Measurements from ENCODE around the gene AKAP6.
A peak's percentile ranks its signal among the peaks of the same experiment; 100 is the strongest.

The AKAP6 gene

GRCh38 chr14:32669391-32669790, 340.3 kb downstream of the AKAP6 start:
- Histone ChIP-seq H3K4me3 (ENCODE audit: low read length) (no peak overlapping the region), H3K36me3 (ENCODE audit: insufficient read depth, low read length) (no peaks in the 10 kb centered on the region), H3K9ac (ENCODE audit: low read depth, low read length) (no peak overlapping the region), H3K4me2 (ENCODE audit: low read length) (no peak overlapping the region), H3K9me3 (replicated peaks; ENCODE audit: low read length) (no peaks in the 10 kb centered on the region), H3K4me1 (ENCODE audit: control insufficient read depth, insufficient read depth, low read length) (peaks cover 6% of the 10 kb centered on the region), H3K27me3 (ENCODE audit: control insufficient read depth, insufficient read depth, low read length) (no peaks in the 10 kb centered on the region)

GRCh38 chr14:32675433-32675832, 346.3 kb downstream of the AKAP6 start:
- Histone ChIP-seq H3K36me3 (ENCODE audit: insufficient read depth, low read length) (no peaks in the 10 kb centered on the region), H3K9ac (ENCODE audit: low read depth, low read length) (no peak overlapping the region), H3K4me2 (ENCODE audit: low read length) (no peak overlapping the region), H3K27me3 (ENCODE audit: control insufficient read depth, insufficient read depth, low read length) (no peaks in the 10 kb centered on the region), H3K9me3 (replicated peaks; ENCODE audit: low read length) (no peaks in the 10 kb centered on the region), H3K4me1 (ENCODE audit: control insufficient read depth, insufficient read depth, low read length) (no peaks in the 10 kb centered on the region), H3K4me3 (ENCODE audit: low read length) (no peak overlapping the region)

GRCh38 chr14:32677129-32677780, 348.2 kb downstream of the AKAP6 start:
- H3K36me3 ChIP-seq (ENCODE audit: insufficient read depth, low read length): no peaks in the 10 kb centered on the region
- H3K9me3 ChIP-seq (replicated peaks; ENCODE audit: low read length): no peaks in the 10 kb centered on the region
- H3K9ac ChIP-seq (ENCODE audit: low read depth, low read length): no peak overlapping the region
- H3K4me2 ChIP-seq (ENCODE audit: low read length): no peak overlapping the region
- no peak overlapping the region for H3K4me3 ChIP-seq (ENCODE audit: low read length)
- peaks cover under 1% of the 10 kb centered on the region for H3K27me3 ChIP-seq (ENCODE audit: control insufficient read depth, insufficient read depth, low read length)
- no peaks in the 10 kb centered on the region for H3K4me1 ChIP-seq (ENCODE audit: control insufficient read depth, insufficient read depth, low read length)

- H3K4me2 ChIP-seq (ENCODE audit: low read length): no peak overlapping the region
- H3K4me3 ChIP-seq (ENCODE audit: low read length): no peak overlapping the region
- H3K9ac ChIP-seq (ENCODE audit: low read depth, low read length): no peak overlapping the region
- no peaks in the 10 kb centered on the region for H3K36me3 ChIP-seq (ENCODE audit: insufficient read depth, low read length)
- H3K9me3 ChIP-seq (replicated peaks; ENCODE audit: low read length): no peaks in the 10 kb centered on the region
- H3K27me3 ChIP-seq (ENCODE audit: control insufficient read depth, insufficient read depth, low read length): peaks cover 3% of the 10 kb centered on the region
- no peaks in the 10 kb centered on the region for H3K4me1 ChIP-seq (ENCODE audit: control insufficient read depth, insufficient read depth, low read length)
These were observed 349.0 kb downstream of the AKAP6 start for GRCh38 chr14:32678088-32678487.

GRCh38 chr14:32679927-32680612, 351.0 kb downstream of the AKAP6 start:
- H3K9me3 ChIP-seq (replicated peaks; ENCODE audit: low read length): no peaks in the 10 kb centered on the region
- H3K36me3 ChIP-seq (ENCODE audit: insufficient read depth, low read length): no peaks in the 10 kb centered on the region
- no peak overlapping the region for H3K4me3 ChIP-seq (ENCODE audit: low read length)
- H3K4me2 ChIP-seq (ENCODE audit: low read length): no peak overlapping the region
- H3K27me3 ChIP-seq (ENCODE audit: control insufficient read depth, insufficient read depth, low read length): peaks cover 3% of the 10 kb centered on the region
- no peaks in the 10 kb centered on the region for H3K4me1 ChIP-seq (ENCODE audit: control insufficient read depth, insufficient read depth, low read length)
- H3K9ac ChIP-seq (ENCODE audit: low read depth, low read length): no peak overlapping the region

- no peak overlapping the region for H3K9ac ChIP-seq (ENCODE audit: low read depth, low read length)
- H3K36me3 ChIP-seq (ENCODE audit: insufficient read depth, low read length): no peaks in the 10 kb centered on the region
- peaks cover 3% of the 10 kb centered on the region for H3K27me3 ChIP-seq (ENCODE audit: control insufficient read depth, insufficient read depth, low read length)
- H3K4me3 ChIP-seq (ENCODE audit: low read length): no peak overlapping the region
- H3K4me1 ChIP-seq (ENCODE audit: control insufficient read depth, insufficient read depth, low read length): no peaks in the 10 kb centered on the region
- no peaks in the 10 kb centered on the region for H3K9me3 ChIP-seq (replicated peaks; ENCODE audit: low read length)
- H3K4me2 ChIP-seq (ENCODE audit: low read length): no peak overlapping the region
These were observed 352.5 kb downstream of the AKAP6 start for GRCh38 chr14:32681598-32681997.

- Histone ChIP-seq H3K36me3 (ENCODE audit: insufficient read depth, low read length) (no peaks in the 10 kb centered on the region), H3K9ac (ENCODE audit: low read depth, low read length) (no peak overlapping the region), H3K4me1 (ENCODE audit: control insufficient read depth, insufficient read depth, low read length) (no peaks in the 10 kb centered on the region), H3K4me2 (ENCODE audit: low read length) (no peak overlapping the region), H3K9me3 (replicated peaks; ENCODE audit: low read length) (no peaks in the 10 kb centered on the region), H3K27me3 (ENCODE audit: control insufficient read depth, insufficient read depth, low read length) (peaks cover 3% of the 10 kb centered on the region), H3K4me3 (ENCODE audit: low read length) (no peak overlapping the region)
These were observed 353.1 kb downstream of the AKAP6 start for GRCh38 chr14:32682214-32682613.

GRCh38 chr14:32683679-32684078, 354.6 kb downstream of the AKAP6 start:
- H3K4me1 ChIP-seq (ENCODE audit: control insufficient read depth, insufficient read depth, low read length): no peaks in the 10 kb centered on the region
- H3K9me3 ChIP-seq (replicated peaks; ENCODE audit: low read length): no peaks in the 10 kb centered on the region
- H3K27me3 ChIP-seq (ENCODE audit: control insufficient read depth, insufficient read depth, low read length): peaks cover 3% of the 10 kb centered on the region
- no peak overlapping the region for H3K4me3 ChIP-seq (ENCODE audit: low read length)
- no peak overlapping the region for H3K9ac ChIP-seq (ENCODE audit: low read depth, low read length)
- H3K4me2 ChIP-seq (ENCODE audit: low read length): no peak overlapping the region
- no peaks in the 10 kb centered on the region for H3K36me3 ChIP-seq (ENCODE audit: insufficient read depth, low read length)

- H3K36me3 ChIP-seq (ENCODE audit: insufficient read depth, low read length): no peaks in the 10 kb centered on the region
- H3K4me3 ChIP-seq (ENCODE audit: low read length): no peak overlapping the region
- no peak overlapping the region for H3K4me2 ChIP-seq (ENCODE audit: low read length)
- H3K9me3 ChIP-seq (replicated peaks; ENCODE audit: low read length): no peaks in the 10 kb centered on the region
- no peaks in the 10 kb centered on the region for H3K27me3 ChIP-seq (ENCODE audit: control insufficient read depth, insufficient read depth, low read length)
- peaks cover 17% of the 10 kb centered on the region for H3K4me1 ChIP-seq (ENCODE audit: control insufficient read depth, insufficient read depth, low read length)
- H3K9ac ChIP-seq (ENCODE audit: low read depth, low read length): no peak overlapping the region
These were observed 359.8 kb downstream of the AKAP6 start for GRCh38 chr14:32688941-32689340.

GRCh38 chr14:32692441-32692840, 363.3 kb downstream of the AKAP6 start:
- Histone ChIP-seq H3K36me3 (ENCODE audit: insufficient read depth, low read length) (no peaks in the 10 kb centered on the region), H3K9ac (ENCODE audit: low read depth, low read length) (no peak overlapping the region), H3K4me2 (ENCODE audit: low read length) (no peak overlapping the region), H3K9me3 (replicated peaks; ENCODE audit: low read length) (no peaks in the 10 kb centered on the region), H3K27me3 (ENCODE audit: control insufficient read depth, insufficient read depth, low read length) (no peaks in the 10 kb centered on the region), H3K4me3 (ENCODE audit: low read length) (no peak overlapping the region), H3K4me1 (ENCODE audit: control insufficient read depth, insufficient read depth, low read length) (peaks cover 29% of the 10 kb centered on the region)

GRCh38 chr14:32693114-32693513, 364.0 kb downstream of the AKAP6 start:
- peak overlapping the region; percentile 0 for H3K4me2 ChIP-seq (ENCODE audit: low read length)
- H3K9ac ChIP-seq (ENCODE audit: low read depth, low read length): no peak overlapping the region
- no peak overlapping the region for H3K4me3 ChIP-seq (ENCODE audit: low read length)
- no peaks in the 10 kb centered on the region for H3K9me3 ChIP-seq (replicated peaks; ENCODE audit: low read length)
- peaks cover 36% of the 10 kb centered on the region for H3K4me1 ChIP-seq (ENCODE audit: control insufficient read depth, insufficient read depth, low read length)
- H3K36me3 ChIP-seq (ENCODE audit: insufficient read depth, low read length): no peaks in the 10 kb centered on the region
- H3K27me3 ChIP-seq (ENCODE audit: control insufficient read depth, insufficient read depth, low read length): no peaks in the 10 kb centered on the region
